DOHH2 (cell line): ENCODE results near the gene PRDM16.

Experiments
- CTCF ChIP-seq: fragments of 200-600 bp; sonication (generic); IDR thresholded peaks from one replicate; pipeline ENCODE4 v1.5.1; 2014; ENCODE audit warnings: antibody characterized with exemption, mild to moderate bottlenecking, low read depth, low read length; ENCODE audit not compliant: poor library complexity, severe bottlenecking
- EZH2phosphoT487 ChIP-seq: fragments of 200-600 bp; sonication (generic); IDR thresholded peaks from 2 replicates; pipeline ENCODE4 v1.6.1; 2017; ENCODE audit warnings: borderline replicate concordance, mild to moderate bottlenecking, antibody characterized with exemption, low read length, moderate library complexity, mixed read lengths

- TF ChIP-seq CTCF (no peak), EZH2phosphoT487 (no peak)
Observed at GRCh38 chr1:3153902-3154795, 85.1 kb downstream of the PRDM16 start.
